Common myeloid progenitor, CD34-positive (primary cell): ENCODE results near the gene C3orf18.

Experiments
- CTCF ChIA-PET: fragments of 350-600 bp; sonication (Branson Sonifier 250); formaldehyde crosslinking; loops from one replicate; lab custom pipeline; 2021; ENCODE audit warnings: antibody characterized with exemption; lab: Charles Lee
- POLR2A ChIA-PET: fragments of 350-600 bp; sonication (Branson Sonifier 250); formaldehyde crosslinking; loops from one replicate; lab custom pipeline; 2021; ENCODE audit warnings: antibody characterized with exemption; lab: Charles Lee
- DNase-seq, 3 donors: peaks; one replicate each; pipeline versions ENCODE4 v3.0.0 to v3.0.0-alpha.2; 2013
- H3K27ac ChIP-seq, 2 experiments: 1 replicate in 1 of 2; 2 replicates in 1 of 2; pipeline ENCODE4 v1.7.0; 2013; ENCODE audit warnings: inconsistent platforms in 2 of 2, low read length in 2 of 2, mild to moderate bottlenecking in 2 of 2, low read depth in 1 of 2, moderate library complexity in 1 of 2; ENCODE audit not compliant: severe bottlenecking in 2 of 2, insufficient read depth in 1 of 2, poor library complexity in 1 of 2
- H3K27me3 ChIP-seq, 5 experiments: replicated peaks in 2 of 5; 1 replicate in 3 of 5; 2 replicates in 2 of 5; pipeline versions ENCODE4 v1.6.1 to v1.7.0; 2013; ENCODE audit warnings: low read length in 4 of 5, mild to moderate bottlenecking in 2 of 5, moderate library complexity in 2 of 5, inconsistent platforms in 1 of 5; ENCODE audit not compliant: insufficient read depth in 5 of 5, control insufficient read depth in 4 of 5
- H3K36me3 ChIP-seq, 4 experiments: 1 replicate in 2 of 4; 2 replicates in 2 of 4; pipeline versions ENCODE4 v1.6.1 to v1.7.0; 2013; ENCODE audit warnings: low read length in 3 of 4, control low read depth in 1 of 4, mild to moderate bottlenecking in 1 of 4; ENCODE audit not compliant: control insufficient read depth in 4 of 4, insufficient read depth in 4 of 4
- H3K4me1 ChIP-seq, 4 experiments: 1 replicate in 3 of 4; 2 replicates in 1 of 4; pipeline versions ENCODE4 v1.6.1 to v1.7.1; 2013; ENCODE audit warnings: low read length in 3 of 4, mild to moderate bottlenecking in 3 of 4, control low read depth in 1 of 4, inconsistent platforms in 1 of 4, moderate library complexity in 1 of 4; ENCODE audit not compliant: control insufficient read depth in 4 of 4, insufficient read depth in 4 of 4; ENCODE audit errors: control extremely low read depth in 1 of 4
- H3K4me3 ChIP-seq, 7 experiments: 1 replicate in 4 of 7; 2 replicates in 3 of 7; pipeline versions ENCODE4 v1.5.1 to v1.7.0; 2013; ENCODE audit warnings: mild to moderate bottlenecking in 7 of 7, low read length in 6 of 7, moderate library complexity in 6 of 7, inconsistent platforms in 2 of 7, low read depth in 2 of 7, control low read depth in 1 of 7; ENCODE audit not compliant: insufficient read depth in 4 of 7, control insufficient read depth in 1 of 7; ENCODE audit errors: extremely low read depth in 1 of 7
- H3K9me3 ChIP-seq, 5 experiments: 1 replicate in 4 of 5; 2 replicates in 1 of 5; pipeline versions ENCODE4 v1.6.1 to v1.7.1; 2013; ENCODE audit warnings: low read length in 4 of 5, mild to moderate bottlenecking in 2 of 5, inconsistent platforms in 1 of 5, low read depth in 1 of 5, moderate library complexity in 1 of 5; ENCODE audit not compliant: control insufficient read depth in 4 of 5, insufficient read depth in 2 of 5; ENCODE audit errors: control extremely low read depth in 1 of 5
- WGBS: methylation state at CpG from one replicate; pipeline ENCODE4 v1.1.5; 2013; ENCODE audit not compliant: insufficient coverage; 5-methylcytosine and 5-hydroxymethylcytosine counted together

Gene C3orf18

DNA sequence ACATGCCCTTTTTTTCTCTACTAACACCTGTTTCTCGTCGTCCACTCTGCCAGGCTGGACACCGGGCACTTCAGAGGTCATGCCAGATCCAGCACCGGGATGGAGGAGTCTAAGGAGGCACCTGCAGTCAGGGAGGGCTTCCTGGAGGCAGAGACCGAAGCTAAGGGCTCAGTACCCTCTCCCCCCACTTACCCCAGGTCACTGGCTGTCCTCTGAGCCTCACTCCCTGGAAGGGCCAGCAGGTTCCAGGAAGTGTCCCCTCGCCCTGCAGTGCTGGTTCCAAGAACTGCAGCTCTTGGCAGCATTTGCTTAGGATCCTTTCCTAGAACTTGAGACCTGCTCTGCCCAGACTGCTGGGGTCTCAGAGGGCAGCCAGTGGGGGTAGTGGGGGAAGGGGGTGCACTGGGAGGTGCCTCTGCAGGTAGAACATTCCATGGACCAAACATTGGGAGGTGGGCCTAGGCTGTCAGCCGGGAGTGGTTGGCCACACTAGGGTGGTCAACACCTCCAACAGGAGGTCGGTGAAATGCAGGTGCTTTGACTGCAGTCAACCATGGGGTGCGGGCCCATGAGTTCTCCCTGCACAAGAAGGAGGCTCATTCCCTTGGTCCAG, 32.7 kb upstream of the C3orf18 start:
- ChIA-PET CTCF (interaction anchor here (1.0 to 40.1 kb wide), 4 partner anchors 10 to 29 kb away, joined by 3 to 799 read pairs (median 265); partner anchors contain the start of genes C3orf18, CISH and HEMK1), POLR2A (interaction anchor here (2.5 kb wide), 1 partner anchor 11 kb away, joined by 12 read pairs; the partner anchor contains the start of gene CISH)
- Histone ChIP-seq H3K36me3 (peaks cover 2 to 33% (median 15%) of the 10 kb centered on the region in 4 experiments), H3K4me3 (peak overlapping the region in 1 of 7 experiments; percentile 19), H3K9me3 (no peaks in the 10 kb centered on the region), H3K27me3 (no peaks in the 10 kb centered on the region), H3K4me1 (peaks cover 5 to 85% (median 67%) of the 10 kb centered on the region in 4 experiments), H3K27ac (peak overlapping the region; percentile 66 to 92)
- no peak for DNase-seq
- WGBS = 88% methylated on average over 8 of the region's 9 CpGs

DNA sequence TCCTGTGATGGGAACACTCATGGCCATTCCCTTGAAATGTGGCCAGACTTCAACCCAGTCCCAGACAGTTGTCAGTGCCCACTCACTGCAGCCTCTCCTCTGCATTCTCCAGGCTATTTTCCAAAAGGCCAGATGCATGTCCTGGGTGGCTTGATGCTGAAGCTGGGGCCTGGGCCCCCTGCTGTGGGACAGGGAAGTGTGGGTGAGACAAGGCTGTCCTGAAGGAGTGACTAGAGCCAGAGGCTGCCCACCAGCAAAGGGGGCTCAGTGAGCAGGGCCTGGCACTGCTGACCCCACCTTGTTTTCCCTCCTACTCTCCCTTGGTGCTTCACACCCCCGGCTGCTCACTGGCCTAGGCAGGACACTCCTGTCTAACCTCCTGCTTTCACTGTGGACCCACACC, 32.2 kb upstream of the C3orf18 start:
- Histone ChIP-seq H3K4me1 (peaks cover 3 to 85% (median 62%) of the 10 kb centered on the region in 4 experiments), H3K9me3 (no peaks in the 10 kb centered on the region), H3K27ac (peak overlapping the region in 1 of 2 experiments; percentile 92), H3K27me3 (no peaks in the 10 kb centered on the region), H3K36me3 (peaks cover 2 to 28% (median 15%) of the 10 kb centered on the region in 4 experiments), H3K4me3 (no peak overlapping the region)
- ChIA-PET POLR2A (interaction anchor here (2.5 kb wide), 1 partner anchor 11 kb away, joined by 12 read pairs; the partner anchor contains the start of gene CISH), CTCF (interaction anchor here (7.7 to 40.1 kb wide), 3 partner anchors 9 to 29 kb away, joined by 81 to 799 read pairs (median 449); partner anchors contain the start of genes C3orf18, CISH and HEMK1)
- no peak for DNase-seq
- WGBS = 100% methylated on average over 1 of the region's 1 CpG

DNA sequence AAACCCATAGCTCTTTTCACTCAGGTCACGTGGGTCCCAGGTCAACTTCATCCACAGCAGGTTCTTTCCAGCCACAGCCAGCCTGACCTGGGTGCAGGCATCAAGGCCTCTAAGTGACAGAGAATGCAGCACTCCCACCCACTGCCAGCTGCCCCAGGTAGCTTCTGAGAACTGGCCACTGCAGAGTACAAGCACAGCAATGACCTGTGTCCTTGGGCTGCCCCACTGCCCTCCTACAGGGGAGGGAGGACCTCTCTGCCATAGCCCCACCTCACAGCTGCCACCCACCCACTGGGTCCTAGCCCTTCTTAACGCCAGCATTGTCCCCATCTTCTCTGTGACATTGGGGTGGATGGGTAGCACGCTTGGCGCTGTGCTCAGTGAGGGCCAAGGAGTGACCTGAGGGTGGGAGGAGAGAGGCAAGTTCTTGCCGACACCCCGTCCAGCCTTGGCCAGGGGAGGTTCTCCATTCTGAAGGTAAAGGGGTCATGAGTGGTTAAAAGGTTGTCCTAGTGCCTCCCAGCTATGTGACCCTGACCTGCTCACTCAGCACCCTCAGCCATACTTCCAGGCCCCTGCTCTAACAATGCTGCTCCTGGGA, 31.7 kb upstream of the C3orf18 start:
- WGBS = 84% methylated on average over 3 of the region's 6 CpGs
- H3K27ac ChIP-seq = peak overlapping the region in 1 of 2 experiments; percentile 92
- no peaks in the 10 kb centered on the region for H3K9me3 ChIP-seq
- H3K4me3 ChIP-seq = no peak overlapping the region
- no peaks in the 10 kb centered on the region for H3K27me3 ChIP-seq
- peaks cover 1 to 85% (median 61%) of the 10 kb centered on the region in 4 experiments for H3K4me1 ChIP-seq
- CTCF ChIA-PET = interaction anchor here (7.7 to 40.1 kb wide), 3 partner anchors 9 to 28 kb away, joined by 81 to 799 read pairs (median 449); partner anchors contain the start of genes C3orf18, CISH and HEMK1
- no peak for DNase-seq
- POLR2A ChIA-PET = interaction anchor here (1.4 kb wide), 1 partner anchor 13 kb away, joined by 5 read pairs; the partner anchor contains the start of gene CISH
- H3K36me3 ChIP-seq = peaks cover under 1 to 23% (median 10%) of the 10 kb centered on the region in 4 experiments

DNA sequence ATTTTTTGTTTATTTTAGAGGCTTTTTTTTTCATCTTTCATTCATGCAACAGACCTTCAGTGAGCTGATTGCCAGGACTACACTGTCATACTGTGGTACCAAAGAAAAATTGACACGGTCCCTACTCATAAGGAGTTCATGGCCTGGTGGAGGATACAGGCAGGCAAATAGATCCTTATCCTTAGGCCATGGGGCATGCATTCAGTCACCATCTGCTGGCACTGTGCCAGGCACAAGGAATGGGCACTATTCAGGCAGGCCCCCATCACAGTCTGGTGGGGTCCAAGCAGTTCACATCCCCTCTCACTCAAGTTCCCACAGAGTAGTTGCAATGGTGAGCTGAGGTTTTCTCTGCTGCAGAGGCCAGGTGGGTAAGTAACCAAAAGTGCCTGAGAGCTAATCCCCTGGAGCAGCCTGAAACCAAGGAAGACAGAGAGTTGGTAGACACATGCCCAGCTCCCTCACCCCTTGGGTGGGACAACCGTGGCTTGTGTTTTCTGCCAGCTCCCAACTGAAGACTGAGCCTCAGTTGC, 26.8 kb upstream of the C3orf18 start:
- CTCF ChIA-PET = interaction anchor here (1.2 to 11.1 kb wide), 4 partner anchors 13 to 29 kb away, joined by 3 to 449 read pairs (median 104); partner anchors contain the start of genes C3orf18, CISH, HEMK1 and MAPKAPK3
- H3K9me3 ChIP-seq = no peaks in the 10 kb centered on the region
- peaks cover 3 to 79% (median 53%) of the 10 kb centered on the region in 4 experiments for H3K4me1 ChIP-seq
- no peak overlapping the region for H3K27ac ChIP-seq
- no peak overlapping the region for H3K4me3 ChIP-seq
- peaks cover 0 to 3% (median 0%) of the 10 kb centered on the region in 4 experiments for H3K36me3 ChIP-seq
- H3K27me3 ChIP-seq = no peaks in the 10 kb centered on the region
- no peak for DNase-seq
- WGBS = 44% methylated on average over 2 of the region's 2 CpGs
- POLR2A ChIA-PET = interaction anchor here (5.4 kb wide), 1 partner anchor 16 kb away, joined by 42 read pairs; the partner anchor contains the start of gene CISH

DNA sequence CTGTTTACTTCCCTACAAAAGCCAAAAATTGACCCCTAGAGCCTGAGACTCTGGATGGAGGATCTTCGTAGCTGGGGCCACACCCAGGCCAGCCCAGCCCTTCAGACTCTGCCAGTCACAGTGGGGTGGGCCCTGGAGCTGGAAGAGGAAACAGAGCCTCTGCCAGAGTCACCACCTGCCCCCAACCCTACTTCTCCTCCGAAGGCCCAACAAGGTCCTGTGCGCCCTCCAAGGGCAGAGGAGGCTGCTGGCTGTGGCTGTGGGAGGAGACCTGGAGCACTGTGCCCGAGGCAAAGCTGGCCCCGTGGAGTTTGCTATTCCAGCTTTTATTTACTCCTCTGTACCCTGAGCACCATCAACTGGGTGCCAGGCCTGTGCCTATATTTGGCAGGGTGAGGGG, 25.0 kb upstream of the C3orf18 start:
- H3K27me3 ChIP-seq = no peaks in the 10 kb centered on the region
- DNase-seq = peak in 2 of 3 donors; percentile 64 to 72
- H3K4me3 ChIP-seq = no peak overlapping the region
- H3K9me3 ChIP-seq = no peaks in the 10 kb centered on the region
- ChIA-PET POLR2A (interaction anchor here (0.6 to 5.4 kb wide), 4 partner anchors 10 to 27 kb away, joined by 4 to 42 read pairs (median 4); partner anchors contain the start of gene CISH), CTCF (interaction anchor here (1.9 to 11.1 kb wide), 3 partner anchors 15 to 42 kb away, joined by 4 to 449 read pairs (median 204); partner anchors contain the start of genes C3orf18, CISH, HEMK1 and MAPKAPK3)
- WGBS = 17% methylated on average over 2 of the region's 5 CpGs
- peak overlapping the region; percentile 23 to 63 for H3K27ac ChIP-seq
- no peaks in the 10 kb centered on the region for H3K36me3 ChIP-seq
- peaks cover 3 to 78% (median 61%) of the 10 kb centered on the region in 4 experiments for H3K4me1 ChIP-seq

DNA sequence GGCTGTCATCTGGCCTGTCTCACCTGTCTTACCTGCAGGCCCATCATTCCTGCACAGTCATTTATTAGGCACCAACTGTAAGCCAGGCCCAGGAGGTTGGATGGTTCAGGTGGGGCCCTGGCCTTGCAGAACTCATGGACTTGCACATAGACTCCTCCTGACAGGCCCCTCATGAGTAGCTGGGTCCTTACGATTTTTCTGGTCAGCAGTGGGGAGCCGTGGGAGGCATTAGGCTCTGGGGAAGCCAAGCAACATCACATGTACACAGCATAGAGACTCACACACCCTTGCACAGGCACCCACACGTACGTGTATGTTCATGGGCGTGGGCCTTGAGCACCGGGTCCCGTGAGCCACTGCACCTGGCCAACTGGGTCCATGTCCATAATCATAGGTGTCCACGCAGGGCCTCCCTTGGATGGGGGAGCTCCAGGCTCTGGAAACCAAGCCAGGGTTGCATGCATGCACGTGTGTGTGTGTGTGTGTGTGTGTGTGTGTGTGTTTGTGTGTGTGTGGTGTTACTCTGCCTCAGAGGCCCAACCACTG, 23.7 kb upstream of the C3orf18 start:
- ChIA-PET CTCF (interaction anchor here (1.3 to 11.1 kb wide), 5 partner anchors 10 to 44 kb away, joined by 4 to 449 read pairs (median 11); partner anchors contain the start of genes C3orf18, CISH, HEMK1 and MAPKAPK3), POLR2A (interaction anchor here (1.3 to 5.4 kb wide), 2 partner anchors 13 to 19 kb away, joined by 7 to 42 read pairs; partner anchors contain the start of gene CISH)
- Histone ChIP-seq H3K4me3 (peak overlapping the region in 3 of 7 experiments; percentile 47 to 67 (median 53)), H3K27ac (peak overlapping the region; percentile 62 to 89), H3K4me1 (peaks cover 3 to 81% (median 61%) of the 10 kb centered on the region in 4 experiments), H3K9me3 (no peaks in the 10 kb centered on the region), H3K36me3 (peaks cover 0 to 3% (median 0%) of the 10 kb centered on the region in 4 experiments), H3K27me3 (no peaks in the 10 kb centered on the region)
- DNase-seq = peak in 1 of 3 donors; percentile 22
- WGBS = 64% methylated on average over 6 of the region's 9 CpGs
